GM12864 (cell line): ENCODE data around the gene SERPINB1.

Experiments used
- DNase-seq: peaks from one replicate; pipeline ENCODE4 v3.0.0-alpha.2; 2011; ENCODE audit warnings: low read depth
- H3K4me3 ChIP-seq: 2 replicates; pipeline ENCODE4 v1.5.1; 2011; ENCODE audit warnings: mild to moderate bottlenecking, low read depth, low read length, control low read depth
- TF ChIP-seq, protein P1 (sequence below): IDR thresholded peaks from 2 replicates; pipeline ENCODE4 v1.5.1; 2011; ENCODE audit warnings: low read depth, mild to moderate bottlenecking, moderate library complexity, low read length, control low read depth, inconsistent platforms; ENCODE audit errors: missing control alignments

The SERPINB1 gene

DNA sequence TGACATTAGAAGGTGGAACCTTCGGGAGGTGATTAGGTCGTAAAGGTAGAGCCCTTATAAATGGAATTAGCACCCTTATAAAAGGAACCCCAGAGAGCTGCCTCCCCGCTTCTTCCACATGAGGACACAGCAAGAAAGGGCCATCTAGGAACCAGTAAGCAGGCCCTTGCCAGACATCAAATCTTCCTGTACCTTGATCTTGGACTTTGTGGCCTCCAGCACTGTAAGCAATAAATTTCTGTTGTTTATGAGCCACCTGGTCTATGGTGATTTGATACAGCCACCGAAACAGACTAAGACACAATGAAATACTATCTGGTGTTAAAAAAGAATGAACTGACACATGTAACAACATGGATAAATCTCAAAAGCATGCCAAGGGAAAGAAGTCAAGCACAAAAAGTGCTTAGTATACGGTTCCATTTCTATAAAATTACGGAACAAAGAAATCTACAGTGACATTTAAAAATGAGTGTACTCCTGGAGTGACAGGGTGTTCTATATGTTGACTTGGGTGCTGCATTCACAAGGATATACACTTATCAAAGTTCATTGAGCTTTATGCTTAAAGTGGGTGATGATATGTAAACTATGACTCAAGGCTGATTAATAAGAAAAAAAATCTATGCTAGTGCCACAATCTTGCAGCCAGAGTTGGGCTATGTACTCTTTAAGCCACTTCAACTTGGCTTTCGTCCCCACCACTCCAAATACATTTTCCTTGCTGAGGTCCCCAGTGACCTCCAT, 18.4 kb downstream of the SERPINB1 start:
- H3K4me3 ChIP-seq = no peak overlapping the region
- TF ChIP-seq, protein P1, sequence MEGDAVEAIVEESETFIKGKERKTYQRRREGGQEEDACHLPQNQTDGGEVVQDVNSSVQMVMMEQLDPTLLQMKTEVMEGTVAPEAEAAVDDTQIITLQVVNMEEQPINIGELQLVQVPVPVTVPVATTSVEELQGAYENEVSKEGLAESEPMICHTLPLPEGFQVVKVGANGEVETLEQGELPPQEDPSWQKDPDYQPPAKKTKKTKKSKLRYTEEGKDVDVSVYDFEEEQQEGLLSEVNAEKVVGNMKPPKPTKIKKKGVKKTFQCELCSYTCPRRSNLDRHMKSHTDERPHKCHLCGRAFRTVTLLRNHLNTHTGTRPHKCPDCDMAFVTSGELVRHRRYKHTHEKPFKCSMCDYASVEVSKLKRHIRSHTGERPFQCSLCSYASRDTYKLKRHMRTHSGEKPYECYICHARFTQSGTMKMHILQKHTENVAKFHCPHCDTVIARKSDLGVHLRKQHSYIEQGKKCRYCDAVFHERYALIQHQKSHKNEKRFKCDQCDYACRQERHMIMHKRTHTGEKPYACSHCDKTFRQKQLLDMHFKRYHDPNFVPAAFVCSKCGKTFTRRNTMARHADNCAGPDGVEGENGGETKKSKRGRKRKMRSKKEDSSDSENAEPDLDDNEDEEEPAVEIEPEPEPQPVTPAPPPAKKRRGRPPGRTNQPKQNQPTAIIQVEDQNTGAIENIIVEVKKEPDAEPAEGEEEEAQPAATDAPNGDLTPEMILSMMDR = no peak
- DNase-seq = no peak

DNA sequence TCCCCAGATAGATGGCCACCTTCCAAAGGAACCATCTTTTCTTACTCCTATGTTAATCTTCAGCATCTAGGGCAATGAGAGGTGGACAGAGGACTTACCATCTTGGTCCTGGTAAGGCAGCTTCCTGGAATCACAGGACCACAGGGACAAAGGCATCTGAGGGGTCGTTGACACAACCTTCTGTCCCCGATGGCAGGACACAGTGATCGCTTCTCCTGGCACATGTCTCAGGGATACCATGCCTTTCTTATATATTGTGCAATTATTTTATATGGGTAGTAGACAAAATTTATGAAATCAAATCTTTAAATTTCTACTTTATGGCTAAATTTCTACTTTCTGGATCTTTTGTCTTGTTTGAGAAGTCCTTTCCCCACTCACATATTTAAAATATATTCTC, 20.1 kb downstream of the SERPINB1 start:
- DNase-seq = no peak
- TF ChIP-seq, protein P1 = no peak
- H3K4me3 ChIP-seq = no peak overlapping the region

DNA sequence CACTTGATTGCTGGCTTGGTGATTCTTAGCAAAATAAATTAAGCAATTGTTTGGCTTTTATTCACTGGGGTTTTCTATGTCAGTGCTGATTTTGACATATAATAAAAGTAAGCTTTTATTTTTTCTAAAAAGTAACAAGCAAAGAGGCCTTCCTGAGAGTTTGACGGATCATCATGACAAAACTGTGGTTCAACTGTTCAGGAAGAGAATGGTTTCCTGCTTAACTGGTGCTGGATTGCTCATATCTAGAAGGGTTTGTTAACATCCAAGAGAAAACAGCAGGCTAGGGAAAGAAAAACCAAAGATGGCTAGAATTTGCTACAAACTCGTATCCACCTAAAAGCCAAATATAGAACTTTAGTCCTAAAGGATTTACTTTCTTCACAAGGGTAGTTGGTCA, 21.2 kb downstream of the SERPINB1 start:
- TF ChIP-seq, protein P1 = no peak
- H3K4me3 ChIP-seq = no peak overlapping the region
- DNase-seq = no peak

DNA sequence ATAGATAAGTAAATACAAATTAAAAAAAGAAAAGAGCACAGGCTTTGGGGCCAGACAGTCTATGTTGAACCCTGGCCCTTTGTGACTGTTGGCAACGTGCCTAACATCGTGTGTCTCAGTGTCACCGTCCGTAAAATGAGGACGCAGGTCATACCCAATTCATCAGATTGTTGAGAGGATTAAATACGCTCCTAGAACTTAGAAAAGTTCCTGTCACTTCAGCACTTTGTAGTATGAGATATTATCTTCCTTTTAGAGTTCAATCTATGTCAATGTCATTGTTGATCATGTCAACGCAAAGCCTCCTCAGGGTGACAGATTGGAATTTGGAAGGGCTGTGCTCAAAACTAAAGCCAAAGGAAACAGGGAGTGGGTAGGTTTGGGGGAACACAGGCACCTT, 21.7 kb downstream of the SERPINB1 start:
- TF ChIP-seq, protein P1 = no peak
- no peak overlapping the region for H3K4me3 ChIP-seq
- DNase-seq = no peak

DNA sequence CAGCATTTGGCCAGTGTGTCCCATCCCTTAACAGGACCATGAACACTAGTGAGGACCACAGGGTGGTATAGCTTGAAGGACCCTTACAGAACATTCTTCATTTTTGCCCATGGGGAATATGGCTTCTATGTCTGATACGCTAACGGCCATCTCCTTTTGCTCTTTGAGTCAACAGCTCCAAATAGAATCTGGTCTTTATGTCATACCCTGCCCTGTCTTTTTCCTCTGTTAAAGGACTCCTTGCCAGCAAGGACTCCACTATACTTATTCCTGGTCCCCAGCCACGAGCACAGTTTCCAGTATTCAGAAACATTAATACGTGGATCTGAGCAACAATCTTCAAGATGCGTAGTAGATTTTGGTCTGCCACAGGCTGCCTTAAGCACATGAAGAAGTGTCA, 22.5 kb downstream of the SERPINB1 start:
- no peak for DNase-seq
- TF ChIP-seq, protein P1 = no peak
- H3K4me3 ChIP-seq = no peak overlapping the region

DNA sequence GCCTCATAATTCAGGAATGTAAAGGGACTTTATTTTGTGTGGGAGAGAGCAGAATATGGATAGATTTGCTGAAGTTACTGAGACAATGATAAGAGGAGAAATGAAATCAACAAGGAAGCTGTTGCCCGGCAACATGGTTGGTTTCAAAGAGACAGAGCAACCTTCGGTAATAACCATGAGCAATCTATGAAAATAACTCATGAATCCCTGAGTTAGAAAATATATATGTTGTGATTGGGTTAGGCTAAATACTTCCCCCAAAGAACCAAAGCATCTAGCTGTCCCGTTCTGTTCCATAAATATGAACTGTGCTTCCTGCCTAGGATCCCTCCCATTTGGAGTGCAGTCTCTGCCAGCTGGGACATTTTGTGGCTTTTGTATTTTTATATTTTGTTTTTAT, 23.1 kb downstream of the SERPINB1 start:
- TF ChIP-seq, protein P1 = no peak
- no peak overlapping the region for H3K4me3 ChIP-seq
- DNase-seq = no peak

DNA sequence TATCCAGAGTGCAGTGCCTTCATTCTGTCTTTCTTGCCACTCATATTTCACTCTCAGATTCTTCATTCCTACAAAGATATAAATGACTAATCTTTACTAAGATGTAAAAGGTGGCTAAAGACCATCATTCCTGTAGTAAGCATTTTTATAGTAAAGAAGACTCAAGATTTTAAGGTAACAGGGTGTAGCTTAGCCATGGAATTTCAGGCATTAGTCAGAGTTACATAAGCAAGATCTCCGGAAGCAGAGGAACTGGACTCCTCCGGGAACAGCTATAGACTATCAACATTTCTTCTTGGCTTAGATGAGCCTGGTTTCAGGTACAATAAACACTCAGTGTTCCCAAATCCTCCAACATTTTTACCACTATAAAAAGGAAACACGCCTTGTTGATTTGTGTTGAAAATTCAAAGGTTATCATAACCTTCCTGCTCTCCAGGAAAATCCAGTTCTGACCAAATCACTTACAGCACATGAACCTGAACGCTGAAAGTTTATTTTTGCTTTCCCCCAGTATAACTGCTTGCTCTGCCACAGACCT, 23.7 kb downstream of the SERPINB1 start:
- no peak for DNase-seq
- TF ChIP-seq, protein P1 = no peak
- no peak overlapping the region for H3K4me3 ChIP-seq
